ENCODE data around the gene DIAPH1.

DIAPH1 gene

DNA sequence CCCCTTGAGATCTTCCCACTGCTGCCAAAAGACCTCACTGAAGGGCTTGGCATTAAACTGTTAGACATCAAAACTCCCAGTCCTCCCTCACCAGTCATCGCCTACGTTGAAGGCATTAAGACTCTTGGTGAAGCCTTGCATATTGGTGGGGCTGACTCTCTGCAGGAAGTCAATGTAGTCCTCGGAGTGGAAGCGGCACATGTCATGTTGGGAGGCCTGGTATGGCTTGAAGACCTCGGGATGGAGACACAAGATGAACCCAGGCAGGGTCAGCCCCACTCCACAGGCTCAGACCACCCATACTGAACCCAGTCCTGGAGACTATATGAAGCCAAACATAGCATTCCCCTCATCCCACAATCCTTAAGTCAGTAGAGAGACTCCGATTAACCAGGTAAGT is 15.9 kb upstream of the DIAPH1 start:
- Histone ChIP-seq H3K4me2 (ENCODE audit: low read length) (peak overlapping the region; percentile 95), H3K27ac (ENCODE audit: low read length) (peak overlapping the region; percentile 98), H2AFZ (ENCODE audit: low read depth, low read length) (no peak overlapping the region), H3K9me3 (ENCODE audit: insufficient read depth, low read length) (no peaks in the 10 kb centered on the region), H3K4me3 (ENCODE audit: low read length) (peak overlapping the region; percentile 95), H3K36me3 (replicated peaks; ENCODE audit: low read depth, low read length) (peaks cover 27% of the 10 kb centered on the region), H3K9ac (ENCODE audit: low read length) (peak overlapping the region; percentile 94), H3K27me3 (ENCODE audit: low read depth, low read length) (no peaks in the 10 kb centered on the region), H3K4me1 (ENCODE audit: low read length) (peaks cover 50% of the 10 kb centered on the region), H4K20me1 (ENCODE audit: insufficient read depth, low read length) (peaks cover 28% of the 10 kb centered on the region), H3K79me2 (ENCODE audit: low read length) (peaks cover 75% of the 10 kb centered on the region)
- TF ChIP-seq CTCF (IDR thresholded peaks at IDR 0.05; ENCODE audit: low read depth, low read length) (no peak), EZH2phosphoT487 (IDR thresholded peaks at IDR 0.05; ENCODE audit: low read depth) (no peak)

DNA sequence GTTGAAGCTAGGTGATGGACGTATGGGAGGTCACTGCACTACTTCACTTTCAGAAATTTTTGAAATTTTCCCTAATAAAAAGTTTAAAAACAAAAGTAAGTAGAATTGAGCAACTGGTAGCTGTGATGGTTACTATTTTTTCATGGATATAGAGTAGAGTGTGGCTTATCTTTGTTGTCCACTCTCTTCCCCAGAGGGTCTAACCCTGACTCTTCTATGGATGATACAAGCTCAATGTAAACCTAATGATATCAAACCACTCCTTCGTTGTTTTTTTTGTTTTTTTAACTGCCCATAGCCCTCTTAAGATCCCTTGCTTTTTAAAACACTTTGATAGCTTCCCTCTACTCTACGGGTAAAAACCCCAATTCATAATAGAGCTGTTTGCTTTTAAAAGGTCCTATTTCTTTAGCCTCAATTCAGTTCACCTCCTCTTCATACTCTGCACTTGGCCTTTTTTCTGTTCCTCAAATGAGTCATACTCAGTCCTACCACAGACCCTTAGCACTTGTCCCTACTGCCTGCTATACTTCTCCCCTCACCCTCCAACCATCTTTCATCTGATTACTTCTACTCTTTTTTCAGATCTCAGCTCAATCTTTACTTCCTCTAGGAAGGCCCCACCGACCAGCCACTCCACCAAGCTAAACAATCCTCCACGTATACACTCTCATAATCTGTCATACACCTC is 15.2 kb upstream of the DIAPH1 start:
- H3K9ac ChIP-seq (ENCODE audit: low read length) = peak overlapping the region; percentile 94

GRCh38 chr5:141632650-141633049 is 13.8 kb upstream of the DIAPH1 start:
- Histone ChIP-seq H3K36me3 (replicated peaks; ENCODE audit: low read depth, low read length) (peaks cover 45% of the 10 kb centered on the region), H3K9ac (ENCODE audit: low read length) (no peak overlapping the region)
- TF ChIP-seq CTCF (IDR thresholded peaks at IDR 0.05; ENCODE audit: low read depth, low read length) (no peak), EZH2phosphoT487 (IDR thresholded peaks at IDR 0.05; ENCODE audit: low read depth) (no peak)

More for the DNA sequence above, 15.2 kb upstream of the DIAPH1 start:
- Histone ChIP-seq H3K27ac (ENCODE audit: low read length) (peak overlapping the region; percentile 98), H4K20me1 (ENCODE audit: insufficient read depth, low read length) (peaks cover 28% of the 10 kb centered on the region), H3K36me3 (replicated peaks; ENCODE audit: low read depth, low read length) (peaks cover 34% of the 10 kb centered on the region), H3K9me3 (ENCODE audit: insufficient read depth, low read length) (no peaks in the 10 kb centered on the region), H3K4me3 (ENCODE audit: low read length) (peak overlapping the region; percentile 95), H3K79me2 (ENCODE audit: low read length) (peaks cover 78% of the 10 kb centered on the region), H2AFZ (ENCODE audit: low read depth, low read length) (no peak overlapping the region), H3K4me2 (ENCODE audit: low read length) (peak overlapping the region; percentile 95), H3K27me3 (ENCODE audit: low read depth, low read length) (no peaks in the 10 kb centered on the region), H3K4me1 (ENCODE audit: low read length) (peaks cover 50% of the 10 kb centered on the region)
- TF ChIP-seq CTCF (IDR thresholded peaks at IDR 0.05; ENCODE audit: low read depth, low read length) = no peak
- TF ChIP-seq EZH2phosphoT487 (IDR thresholded peaks at IDR 0.05; ENCODE audit: low read depth) = no peak

DNA sequence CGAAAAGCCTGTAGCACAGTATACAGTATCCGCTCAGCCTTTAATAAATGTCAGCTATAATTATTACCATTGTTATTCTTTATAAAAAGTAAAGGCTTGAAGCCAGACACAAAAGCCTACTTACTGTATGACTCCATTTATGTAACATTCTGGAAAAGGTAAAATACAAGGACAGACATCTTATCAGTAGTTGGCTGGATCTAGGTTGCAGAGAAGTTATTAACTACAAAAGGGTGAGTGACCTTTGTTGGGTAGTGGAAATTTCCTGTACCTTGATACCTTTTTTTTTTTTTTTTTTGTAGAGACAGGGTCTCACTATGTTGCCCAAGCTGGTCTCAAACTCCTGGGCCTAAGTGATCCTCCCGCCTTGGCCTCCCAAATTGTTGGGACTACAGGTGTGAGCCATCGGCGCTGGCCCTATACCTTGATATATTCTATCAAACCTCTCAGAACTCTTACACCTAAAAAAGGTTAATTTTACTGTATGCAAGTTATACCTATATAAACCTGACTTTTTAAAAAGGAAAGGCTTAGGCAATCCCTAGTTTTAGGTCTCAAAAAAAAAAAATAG is 11.9 kb upstream of the DIAPH1 start:
- Histone ChIP-seq H3K36me3 (replicated peaks; ENCODE audit: low read depth, low read length) (peaks cover 55% of the 10 kb centered on the region), H3K9me3 (ENCODE audit: insufficient read depth, low read length) (no peaks in the 10 kb centered on the region), H3K27me3 (ENCODE audit: low read depth, low read length) (no peaks in the 10 kb centered on the region), H3K4me3 (ENCODE audit: low read length) (no peak overlapping the region), H3K4me1 (ENCODE audit: low read length) (peaks cover 60% of the 10 kb centered on the region), H3K27ac (ENCODE audit: low read length) (no peak overlapping the region), H3K9ac (ENCODE audit: low read length) (no peak overlapping the region), H3K4me2 (ENCODE audit: low read length) (no peak overlapping the region), H3K79me2 (ENCODE audit: low read length) (peaks cover 55% of the 10 kb centered on the region), H4K20me1 (ENCODE audit: insufficient read depth, low read length) (peaks cover 27% of the 10 kb centered on the region), H2AFZ (ENCODE audit: low read depth, low read length) (no peak overlapping the region)
- TF ChIP-seq EZH2phosphoT487 (IDR thresholded peaks at IDR 0.05; ENCODE audit: low read depth) (no peak), CTCF (IDR thresholded peaks at IDR 0.05; ENCODE audit: low read depth, low read length) (no peak)

More at GRCh38 chr5:141632650-141633049, 13.8 kb upstream of the DIAPH1 start:
- H3K27me3 ChIP-seq (ENCODE audit: low read depth, low read length) = no peaks in the 10 kb centered on the region
- H3K4me3 ChIP-seq (ENCODE audit: low read length) = no peak overlapping the region
- H3K79me2 ChIP-seq (ENCODE audit: low read length) = peaks cover 70% of the 10 kb centered on the region
- H4K20me1 ChIP-seq (ENCODE audit: insufficient read depth, low read length) = peaks cover 32% of the 10 kb centered on the region
- peaks cover 52% of the 10 kb centered on the region for H3K4me1 ChIP-seq (ENCODE audit: low read length)
- H3K9me3 ChIP-seq (ENCODE audit: insufficient read depth, low read length) = no peaks in the 10 kb centered on the region
- peak overlapping the region; percentile 9; the same call in 1 of the 2 replicates for H3K4me2 ChIP-seq (ENCODE audit: low read length)
- no peak overlapping the region for H2AFZ ChIP-seq (ENCODE audit: low read depth, low read length)
- no peak overlapping the region for H3K27ac ChIP-seq (ENCODE audit: low read length)

Measured in OCI-LY3 (cell line).